Smooth muscle cell of the coronary artery (primary cell): ENCODE results near the gene PSME4. TPM values are rescaled to one million over a fixed set of nuclear protein-coding genes. Genes with fewer than 3 reads are reported as not detected.

Experiments
- total RNA-seq: library from RNA; depleted of rRNA; stranded (reverse); fragments of >200 nt; gene quantifications from 2 replicates; pipeline ENCODE4 v1.2.3, GENCODE V29; 2014; ENCODE audit warnings: low replicate concordance

The PSME4 gene, protein sequence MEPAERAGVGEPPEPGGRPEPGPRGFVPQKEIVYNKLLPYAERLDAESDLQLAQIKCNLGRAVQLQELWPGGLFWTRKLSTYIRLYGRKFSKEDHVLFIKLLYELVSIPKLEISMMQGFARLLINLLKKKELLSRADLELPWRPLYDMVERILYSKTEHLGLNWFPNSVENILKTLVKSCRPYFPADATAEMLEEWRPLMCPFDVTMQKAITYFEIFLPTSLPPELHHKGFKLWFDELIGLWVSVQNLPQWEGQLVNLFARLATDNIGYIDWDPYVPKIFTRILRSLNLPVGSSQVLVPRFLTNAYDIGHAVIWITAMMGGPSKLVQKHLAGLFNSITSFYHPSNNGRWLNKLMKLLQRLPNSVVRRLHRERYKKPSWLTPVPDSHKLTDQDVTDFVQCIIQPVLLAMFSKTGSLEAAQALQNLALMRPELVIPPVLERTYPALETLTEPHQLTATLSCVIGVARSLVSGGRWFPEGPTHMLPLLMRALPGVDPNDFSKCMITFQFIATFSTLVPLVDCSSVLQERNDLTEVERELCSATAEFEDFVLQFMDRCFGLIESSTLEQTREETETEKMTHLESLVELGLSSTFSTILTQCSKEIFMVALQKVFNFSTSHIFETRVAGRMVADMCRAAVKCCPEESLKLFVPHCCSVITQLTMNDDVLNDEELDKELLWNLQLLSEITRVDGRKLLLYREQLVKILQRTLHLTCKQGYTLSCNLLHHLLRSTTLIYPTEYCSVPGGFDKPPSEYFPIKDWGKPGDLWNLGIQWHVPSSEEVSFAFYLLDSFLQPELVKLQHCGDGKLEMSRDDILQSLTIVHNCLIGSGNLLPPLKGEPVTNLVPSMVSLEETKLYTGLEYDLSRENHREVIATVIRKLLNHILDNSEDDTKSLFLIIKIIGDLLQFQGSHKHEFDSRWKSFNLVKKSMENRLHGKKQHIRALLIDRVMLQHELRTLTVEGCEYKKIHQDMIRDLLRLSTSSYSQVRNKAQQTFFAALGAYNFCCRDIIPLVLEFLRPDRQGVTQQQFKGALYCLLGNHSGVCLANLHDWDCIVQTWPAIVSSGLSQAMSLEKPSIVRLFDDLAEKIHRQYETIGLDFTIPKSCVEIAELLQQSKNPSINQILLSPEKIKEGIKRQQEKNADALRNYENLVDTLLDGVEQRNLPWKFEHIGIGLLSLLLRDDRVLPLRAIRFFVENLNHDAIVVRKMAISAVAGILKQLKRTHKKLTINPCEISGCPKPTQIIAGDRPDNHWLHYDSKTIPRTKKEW (N-terminal part only)
- 6.4 and 24.1 TPM in 2 replicates for total RNA-seq

DNA sequence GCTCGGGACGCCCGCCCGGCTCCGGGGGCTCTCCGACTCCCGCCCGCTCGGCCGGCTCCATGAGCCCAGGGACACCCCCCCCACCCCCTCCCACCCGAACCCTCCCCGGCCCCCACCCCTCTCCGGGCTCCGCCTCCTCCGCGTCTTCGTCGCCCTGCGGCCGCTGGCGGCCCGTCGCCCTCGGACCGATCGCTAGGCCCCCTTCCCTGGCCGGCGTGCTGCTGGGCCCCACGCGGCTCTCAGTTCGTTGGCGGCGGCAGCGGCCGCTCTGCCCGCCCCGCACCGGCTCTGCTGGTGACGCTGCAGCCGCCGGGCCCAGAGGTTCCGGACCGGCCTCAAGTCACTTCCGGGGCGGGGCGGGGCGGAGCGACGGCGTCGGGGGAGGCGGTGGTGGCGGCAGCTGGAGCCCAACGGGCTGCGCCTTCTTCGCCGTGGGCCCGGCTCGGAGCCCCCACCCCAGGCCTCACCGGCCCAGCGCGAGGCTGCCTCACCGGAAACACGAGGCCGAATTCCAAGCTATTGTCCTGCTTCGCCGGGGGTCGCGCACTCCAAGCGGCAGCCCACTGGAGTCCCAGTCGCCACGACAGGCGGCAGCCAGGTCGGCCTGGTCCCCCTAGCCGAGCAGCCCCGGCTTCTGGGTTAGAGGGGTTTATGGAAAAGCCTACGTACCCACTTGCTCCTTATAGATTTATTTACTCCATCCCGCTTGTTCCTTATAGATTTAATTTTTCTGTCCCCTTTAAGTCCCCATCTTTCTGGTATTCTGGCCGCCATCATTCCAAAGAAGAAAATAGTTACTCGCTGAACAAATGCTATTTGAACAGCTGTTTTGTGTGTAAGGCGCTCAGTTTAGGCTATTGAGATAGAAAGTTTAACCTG, at the start of gene PSME4:
PSME4 (minus strand) TSS at position 270 of the 879 bp plus-strand sequence; CDS start at position 61, 209 bp downstream.

DNA sequence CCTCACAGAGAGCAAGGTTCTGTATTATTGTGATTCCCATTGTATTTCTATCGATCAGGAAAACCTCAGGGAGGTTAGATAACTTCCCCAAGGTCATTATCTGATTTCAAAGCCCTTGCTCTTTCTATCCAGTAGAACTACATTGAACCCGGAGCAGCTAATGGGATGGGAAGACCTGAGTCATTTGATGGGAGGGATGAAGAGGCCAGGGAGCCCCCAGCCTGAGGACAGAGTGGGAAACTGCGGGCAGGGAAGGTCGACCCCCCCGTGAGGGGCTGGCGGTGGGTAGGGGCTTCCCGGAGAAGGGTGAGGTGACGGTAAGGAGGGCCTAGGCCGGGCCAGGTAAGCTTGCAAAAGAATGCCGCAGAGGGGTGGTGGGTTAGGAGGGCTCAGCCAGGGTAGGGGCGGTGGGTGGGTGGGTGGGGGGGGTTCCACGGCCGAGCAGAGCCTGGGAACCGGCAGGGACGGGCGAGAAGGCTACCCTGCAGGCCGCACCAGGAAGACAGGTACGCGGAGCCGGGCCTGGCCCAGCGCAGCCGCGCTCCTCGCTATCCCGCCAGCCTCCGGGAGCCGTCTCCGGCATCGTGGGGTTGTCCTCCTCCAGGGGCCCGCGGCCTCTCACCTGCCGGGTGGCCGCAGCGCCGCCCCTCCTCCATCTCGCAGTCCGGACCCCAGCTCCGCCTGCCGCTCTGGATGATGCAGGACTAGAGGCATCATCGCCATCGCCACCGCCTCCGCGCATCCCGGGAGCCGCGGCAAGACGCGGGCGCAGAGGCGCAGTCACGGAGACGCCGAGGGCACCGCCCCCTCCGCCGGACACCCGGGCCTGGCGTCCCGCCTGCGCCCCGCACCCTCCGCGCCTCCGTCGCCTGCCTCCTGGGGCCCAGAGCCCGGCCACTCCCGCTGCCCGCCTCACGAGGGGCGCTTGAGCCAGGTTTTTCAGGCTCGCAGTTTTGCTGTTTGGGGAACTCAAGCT, 111.3 kb downstream of the PSME4 start, which contains the start of gene GPR75:
GPR75 (minus strand) TSS at position 762 of the 976 bp plus-strand sequence. CDS start 5,211 bp downstream, outside the sequence.

Other genes starting within 250 kb of the PSME4 start
- 0.47 and 2.2 TPM in 2 replicates for gene CHAC2, start 203.2 kb downstream of the PSME4 start, total RNA-seq
- gene ASB3, start 184.0 kb downstream of the PSME4 start, total RNA-seq, result 26.2 and 27.3 TPM in 2 replicates
- gene ERLEC1, start 183.9 kb downstream of the PSME4 start, total RNA-seq, result 38.6 and 83.5 TPM in 2 replicates
- 0.38 and 1.4 TPM in 2 replicates for gene GPR75, start 111.0 kb downstream of the PSME4 start, total RNA-seq
- 7.1 and 9.6 TPM in 2 replicates for gene ACYP2, start 144.6 kb upstream of the PSME4 start, total RNA-seq